ENCODE results near the gene HUWE1.
A peak's percentile ranks its signal among the peaks of the same experiment; 100 is the strongest.

Gene HUWE1

GRCh38 chrX:53621418-53621986 is 65.0 kb downstream of the HUWE1 start:
- no peak for TF ChIP-seq CTCF (conservative IDR thresholded peaks at IDR 0.05; ENCODE audit: control insufficient read depth, insufficient read depth, low read depth, low read length)
- H3K4me3 ChIP-seq (ENCODE audit: control insufficient read depth, low read depth, low read length): no peak overlapping the region
- DNase-seq (ENCODE audit: low read depth): no peak

- H3K4me3 ChIP-seq (ENCODE audit: control insufficient read depth, low read depth, low read length): no peak overlapping the region
- no peak for DNase-seq (ENCODE audit: low read depth)
- no peak for TF ChIP-seq CTCF (conservative IDR thresholded peaks at IDR 0.05; ENCODE audit: control insufficient read depth, insufficient read depth, low read depth, low read length)
Observed at GRCh38 chrX:53616946-53617345, 69.6 kb downstream of the HUWE1 start.

- no peak for TF ChIP-seq CTCF (conservative IDR thresholded peaks at IDR 0.05; ENCODE audit: control insufficient read depth, insufficient read depth, low read depth, low read length)
- no peak for DNase-seq (ENCODE audit: low read depth)
- H3K4me3 ChIP-seq (ENCODE audit: control insufficient read depth, low read depth, low read length): no peak overlapping the region
Observed at GRCh38 chrX:53606456-53606855, 80.1 kb downstream of the HUWE1 start.

GRCh38 chrX:53605004-53605403 is 81.5 kb downstream of the HUWE1 start:
- DNase-seq (ENCODE audit: low read depth): peak; percentile 10
- H3K4me3 ChIP-seq (ENCODE audit: control insufficient read depth, low read depth, low read length): no peak overlapping the region
- no peak for TF ChIP-seq CTCF (conservative IDR thresholded peaks at IDR 0.05; ENCODE audit: control insufficient read depth, insufficient read depth, low read depth, low read length)

DNA sequence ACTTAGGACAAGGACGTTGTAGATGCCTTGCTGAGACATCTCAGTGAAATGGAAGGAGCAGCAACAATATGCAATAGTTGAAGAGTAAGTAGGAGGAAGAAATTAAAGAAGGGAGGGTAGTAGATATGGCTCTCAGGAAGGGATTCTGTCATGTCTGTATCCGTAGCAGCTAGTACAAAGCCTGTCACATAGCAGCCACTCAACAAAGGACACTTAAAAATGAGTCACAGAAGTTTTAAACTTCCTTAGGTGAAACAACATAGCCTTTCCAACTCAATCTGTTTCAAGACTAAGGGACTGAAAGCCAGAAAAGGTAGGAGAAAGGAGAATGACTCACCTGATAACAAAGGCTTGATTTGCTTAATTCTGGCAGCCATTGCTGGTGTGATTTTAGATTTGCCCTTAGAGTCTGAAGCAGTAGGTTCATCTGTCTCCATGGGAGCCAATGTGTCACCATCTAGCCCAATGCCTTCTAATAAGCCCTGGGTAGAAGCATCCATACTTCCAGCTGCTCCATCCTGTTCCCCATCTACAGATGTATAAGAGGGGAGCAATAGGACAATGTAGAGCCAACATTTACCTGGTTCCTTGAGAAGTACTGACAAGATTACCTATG is 86.6 kb downstream of the HUWE1 start:
- DNase-seq (ENCODE audit: low read depth): no peak
- H3K4me3 ChIP-seq (ENCODE audit: control insufficient read depth, low read depth, low read length): no peak overlapping the region
- TF ChIP-seq CTCF (conservative IDR thresholded peaks at IDR 0.05; ENCODE audit: control insufficient read depth, insufficient read depth, low read depth, low read length): no peak

DNA sequence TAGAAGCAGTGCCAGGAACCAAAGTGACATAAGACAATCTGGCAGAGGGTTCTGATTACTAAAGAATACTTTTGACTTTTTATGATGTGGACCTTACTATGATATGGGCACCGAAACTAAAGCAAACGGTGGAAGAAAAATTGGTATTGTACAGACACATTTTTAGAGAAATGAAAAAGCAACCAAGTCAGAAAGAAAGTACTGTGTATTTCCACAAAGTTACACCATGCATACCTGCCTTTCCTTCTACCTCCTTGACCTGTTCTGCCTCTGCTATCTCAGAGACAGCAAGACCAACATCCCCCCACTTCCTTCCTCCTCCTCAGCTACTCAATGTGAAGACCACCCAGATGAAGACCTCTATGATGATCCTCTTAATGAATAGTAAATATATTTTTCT is 88.3 kb downstream of the HUWE1 start:
- no peak for TF ChIP-seq CTCF (conservative IDR thresholded peaks at IDR 0.05; ENCODE audit: control insufficient read depth, insufficient read depth, low read depth, low read length)
- DNase-seq (ENCODE audit: low read depth): no peak
- H3K4me3 ChIP-seq (ENCODE audit: control insufficient read depth, low read depth, low read length): no peak overlapping the region
